Measurements from ENCODE around the gene MGAT1.

MGAT1 gene

GRCh38 chr5:180824630-180825476 is 22.2 kb upstream of the MGAT1 start:
- no peak for DNase-seq

GRCh38 chr5:180823940-180824629 is 21.5 kb upstream of the MGAT1 start:
- DNase-seq: no peak

GRCh38 chr5:180823346-180823745 is 20.7 kb upstream of the MGAT1 start:
- DNase-seq: no peak

- no peak for DNase-seq
Measured at GRCh38 chr5:180821538-180821937, 18.9 kb upstream of the MGAT1 start.

- no peak for DNase-seq
Measured at GRCh38 chr5:180820788-180821321, 18.2 kb upstream of the MGAT1 start.

GRCh38 chr5:180818677-180819341 is 16.2 kb upstream of the MGAT1 start:
- no peak for DNase-seq

- no peak for DNase-seq
Measured at GRCh38 chr5:180817893-180818674, 15.5 kb upstream of the MGAT1 start.

- no peak for DNase-seq
Measured at GRCh38 chr5:180816608-180817534, 14.3 kb upstream of the MGAT1 start.

- no peak for DNase-seq
Measured at GRCh38 chr5:180815293-180815917, 12.8 kb upstream of the MGAT1 start.

GRCh38 chr5:180813420-180813819 is 10.8 kb upstream of the MGAT1 start:
- DNase-seq: no peak

- DNase-seq: no peak
Measured at GRCh38 chr5:180811623-180812124, 9.1 kb upstream of the MGAT1 start.

- DNase-seq: peak in 26 of 58 donors; percentile 34 to 83 (median 68)
Measured at GRCh38 chr5:180810959-180811622, 8.5 kb upstream of the MGAT1 start.

GRCh38 chr5:180810210-180810958 is 7.8 kb upstream of the MGAT1 start:
- DNase-seq: peak; percentile 77 to 100 (median 95)

- DNase-seq: peak; percentile 41 to 97 (median 85)
Measured at GRCh38 chr5:180809403-180810209, 7.0 kb upstream of the MGAT1 start.

- no peak for DNase-seq
Measured at GRCh38 chr5:180808461-180809000, 5.9 kb upstream of the MGAT1 start.

GRCh38 chr5:180807654-180808414 is 5.2 kb upstream of the MGAT1 start:
- no peak for DNase-seq
